Measurements from ENCODE around the gene PCSK4. TPM values are rescaled to one million over a fixed set of nuclear protein-coding genes. Genes with fewer than 3 reads are reported as not detected.

Gene PCSK4
- polyA plus RNA-seq, 1 of the 3 experiments (the other 2 are of a cell fraction) = 6.6 TPM

GRCh38 chr19:1468821-1469254, 21.3 kb downstream of the PCSK4 start:
- CTCF ChIA-PET = interaction anchor here (2.7 kb wide), 1 partner anchor 24 kb away, joined by 11 read pairs; no protein-coding TSS in a partner anchor

GRCh38 chr19:1468274-1468820, 21.8 kb downstream of the PCSK4 start:
- peaks cover 0 to 22% of the 10 kb centered on the region in 2 experiments for H3K36me3 ChIP-seq (replicated peaks in 1 of 2; ENCODE audit: control insufficient read depth in 1 of 2, insufficient read depth in 2 of 2, low read length in 1 of 2)
- no peaks in the 10 kb centered on the region for H3K9me2 ChIP-seq
- WGBS (ENCODE audit: low lambda C conversion rate) = 97% methylated on average over 23 of the region's 49 CpGs
- no peak overlapping the region for H3K9ac ChIP-seq
- H4K20me1 ChIP-seq (ENCODE audit: insufficient read depth) = peaks cover 13% of the 10 kb centered on the region; the same call in 1 of the 2 replicates
- no peak overlapping the region for H2AFZ ChIP-seq (ENCODE audit: low read depth)
- no peak overlapping the region for H3K4me3 ChIP-seq (ENCODE audit: low read depth in 2 of 2, low read length in 1 of 2)
- H3K4me2 ChIP-seq = no peak overlapping the region
- peaks cover 8% of the 10 kb centered on the region; the same call in 1 of the 2 replicates for H3K79me2 ChIP-seq (ENCODE audit: insufficient read depth)
- peaks cover 0 to 11% of the 10 kb centered on the region in 2 experiments; a peak in 1 of 4 replicates for H3K4me1 ChIP-seq (ENCODE audit: control insufficient read depth in 1 of 2, insufficient read depth in 2 of 2, low read depth in 1 of 2, low read length in 1 of 2)
- no peak for TF ChIP-seq EP300 (IDR thresholded peaks at IDR 0.05; ENCODE audit: borderline replicate concordance in 1 of 2, low read depth in 1 of 2, low read length in 1 of 2)
- TF ChIP-seq GATA2 (CRISPR knock-in tag; IDR thresholded peaks at IDR 0.05) = no peak
- no peak for TF ChIP-seq TAF1 (IDR thresholded peaks at IDR 0.05; ENCODE audit: borderline replicate concordance, low read depth, low read length)
- ChIA-PET POLR2A (no interaction called here), CTCF (interaction anchor here (2.7 kb wide), 1 partner anchor 23 kb away, joined by 11 read pairs; no protein-coding TSS in a partner anchor)
- no peak for DNase-seq
- H3K27me3 ChIP-seq (ENCODE audit: insufficient read depth) = no peaks in the 10 kb centered on the region
- no peaks in the 10 kb centered on the region for H3F3A ChIP-seq (replicated peaks; ENCODE audit: insufficient read depth)
- no peak overlapping the region for H3K27ac ChIP-seq (ENCODE audit: low read depth in 2 of 2, low read length in 1 of 2)
- H3K9me3 ChIP-seq = no peaks in the 10 kb centered on the region

More at GRCh38 chr19:1468821-1469254, 21.3 kb downstream of the PCSK4 start:
- Histone ChIP-seq H3K9me2 (no peaks in the 10 kb centered on the region), H3K9me3 (no peaks in the 10 kb centered on the region), H2AFZ (ENCODE audit: low read depth) (no peak overlapping the region), H3K4me2 (no peak overlapping the region), H3K79me2 (ENCODE audit: insufficient read depth) (peaks cover 8% of the 10 kb centered on the region; the same call in 1 of the 2 replicates), H4K20me1 (ENCODE audit: insufficient read depth) (peaks cover 18% of the 10 kb centered on the region; the same call in 1 of the 2 replicates), H3K36me3 (replicated peaks in 1 of 2; ENCODE audit: control insufficient read depth in 1 of 2, insufficient read depth in 2 of 2, low read length in 1 of 2) (peaks cover 0 to 22% of the 10 kb centered on the region in 2 experiments), H3K4me1 (ENCODE audit: control insufficient read depth in 1 of 2, insufficient read depth in 2 of 2, low read depth in 1 of 2, low read length in 1 of 2) (peaks cover 0 to 12% of the 10 kb centered on the region in 2 experiments; a peak in 1 of 4 replicates), H3K4me3 (ENCODE audit: low read depth in 2 of 2, low read length in 1 of 2) (no peak overlapping the region), H3F3A (replicated peaks; ENCODE audit: insufficient read depth) (no peaks in the 10 kb centered on the region), H3K9ac (no peak overlapping the region), H3K27me3 (ENCODE audit: insufficient read depth) (no peaks in the 10 kb centered on the region), H3K27ac (ENCODE audit: low read depth in 2 of 2, low read length in 1 of 2) (no peak overlapping the region; a peak in 1 of 4 replicates)
- DNase-seq = no peak
- TF ChIP-seq FOXM1 (IDR thresholded peaks at IDR 0.05; ENCODE audit: low read depth) (no peak), IRF3 (IDR thresholded peaks at IDR 0.05; ENCODE audit: low read depth, low read length) (no peak), GABPA (IDR thresholded peaks at IDR 0.05; ENCODE audit: low read depth) (no peak), EP300 (IDR thresholded peaks at IDR 0.05; ENCODE audit: borderline replicate concordance in 1 of 2, low read depth in 1 of 2, low read length in 1 of 2) (no peak), ELF1 (IDR thresholded peaks at IDR 0.05) (no peak), NFIC (IDR thresholded peaks at IDR 0.05; ENCODE audit: borderline replicate concordance) (no peak), CHD2 (IDR thresholded peaks at IDR 0.05; ENCODE audit: low read length, partially characterized antibody) (no peak), FOXJ3 (CRISPR knock-in tag; IDR thresholded peaks at IDR 0.05) (no peak), NRF1 (IDR thresholded peaks at IDR 0.05; ENCODE audit: low read depth, low read length) (no peak), EZH2phosphoT487 (IDR thresholded peaks at IDR 0.05; ENCODE audit: borderline replicate concordance, low read depth) (no peak)
- POLR2A ChIA-PET = no interaction called here
- whole genome bisulfite sequencing (ENCODE audit: low lambda C conversion rate) = 75% methylated on average over 2 of the region's 47 CpGs

Measured in SK-N-SH (cell line).